IMR-90 (cell line): ENCODE measurements around the gene HPCAL4.

Experiments used
- BHLHE40 ChIP-seq: fragments of 150-350 bp; IDR thresholded peaks from 2 replicates; pipeline ENCODE4 v1.6.1; 2016; ENCODE audit warnings: mild to moderate bottlenecking, low read depth, low read length
- CEBPB ChIP-seq: IDR thresholded peaks from 2 replicates; pipeline ENCODE4 v1.6.1; 2012; ENCODE audit warnings: low read depth, low read length, improper control_type of control experiment
- FOS ChIP-seq: fragments of 150-350 bp; IDR thresholded peaks from 2 replicates; pipeline ENCODE4 v1.6.1; 2016; ENCODE audit warnings: low read depth, low read length
- MAFK ChIP-seq: IDR thresholded peaks from 2 replicates; pipeline ENCODE4 v1.6.1; 2012; ENCODE audit warnings: low read depth, low read length, improper control_type of control experiment
- POLR2A ChIP-seq: IDR thresholded peaks from 2 replicates; pipeline ENCODE4 v1.6.1; 2012; ENCODE audit warnings: mild to moderate bottlenecking, low read depth, low read length
- RAD21 ChIP-seq: IDR thresholded peaks from 2 replicates; pipeline ENCODE4 v1.6.1; 2012; ENCODE audit warnings: low read length, improper control_type of control experiment
- RCOR1 ChIP-seq: IDR thresholded peaks from 2 replicates; pipeline ENCODE4 v1.6.1; 2012; ENCODE audit warnings: mild to moderate bottlenecking, low read length, improper control_type of control experiment; ENCODE audit not compliant: insufficient replicate concordance
- RFX5 ChIP-seq: IDR thresholded peaks from 2 replicates; pipeline ENCODE4 v1.8.0; 2012; ENCODE audit warnings: low read depth, mild to moderate bottlenecking, low read length, moderate library complexity
- SMC3 ChIP-seq: fragments of 150-350 bp; IDR thresholded peaks from 2 replicates; pipeline ENCODE4 v1.6.1; 2016; ENCODE audit warnings: low read depth, mild to moderate bottlenecking, antibody characterized with exemption, low read length, moderate library complexity
- TF ChIP-seq, protein P1 (sequence below): conservative IDR thresholded peaks from 2 replicates; pipeline ENCODE4 v1.5.1; 2012; ENCODE audit warnings: mild to moderate bottlenecking, low read depth, low read length, improper control_type of control experiment
- TF ChIP-seq, protein P2 (sequence below): fragments of 150-350 bp; IDR thresholded peaks from 2 replicates; pipeline ENCODE4 v1.6.1; 2016; ENCODE audit warnings: low read depth, mild to moderate bottlenecking, low read length, moderate library complexity, borderline replicate concordance
- TF ChIP-seq, protein P3 (sequence below): fragments of 150-350 bp; IDR thresholded peaks from 2 replicates; pipeline ENCODE4 v1.6.1; 2017; ENCODE audit warnings: mild to moderate bottlenecking, antibody characterized with exemption, low read length, low read depth

DNA sequence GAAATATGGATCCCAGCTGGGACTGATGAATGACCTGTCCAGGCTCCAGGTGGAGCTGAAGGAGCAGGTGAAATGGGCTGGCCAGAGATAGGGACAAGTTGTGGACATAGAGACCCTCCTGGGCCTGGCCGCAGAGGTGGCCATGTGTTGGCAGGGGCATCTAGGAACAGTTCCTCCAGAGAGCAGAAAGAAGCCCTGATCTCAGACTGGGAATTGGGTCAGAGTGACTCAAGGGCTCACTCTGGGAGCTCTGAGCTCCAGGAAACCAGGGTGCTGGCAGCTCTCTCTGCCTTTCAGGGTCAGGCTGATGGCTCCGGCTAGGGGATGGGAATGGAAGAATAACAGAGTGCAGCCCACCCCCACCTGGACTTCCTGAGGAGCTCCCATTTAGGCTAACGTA lies 22.3 kb downstream of the HPCAL4 start:
- TF ChIP-seq POLR2A (no peak), RAD21 (no peak), RFX5 (no peak), SMC3 (no peak), CEBPB (no peak), BHLHE40 (no peak), RCOR1 (no peak), MAFK (no peak), FOS (no peak)
- TF ChIP-seq, protein P1, sequence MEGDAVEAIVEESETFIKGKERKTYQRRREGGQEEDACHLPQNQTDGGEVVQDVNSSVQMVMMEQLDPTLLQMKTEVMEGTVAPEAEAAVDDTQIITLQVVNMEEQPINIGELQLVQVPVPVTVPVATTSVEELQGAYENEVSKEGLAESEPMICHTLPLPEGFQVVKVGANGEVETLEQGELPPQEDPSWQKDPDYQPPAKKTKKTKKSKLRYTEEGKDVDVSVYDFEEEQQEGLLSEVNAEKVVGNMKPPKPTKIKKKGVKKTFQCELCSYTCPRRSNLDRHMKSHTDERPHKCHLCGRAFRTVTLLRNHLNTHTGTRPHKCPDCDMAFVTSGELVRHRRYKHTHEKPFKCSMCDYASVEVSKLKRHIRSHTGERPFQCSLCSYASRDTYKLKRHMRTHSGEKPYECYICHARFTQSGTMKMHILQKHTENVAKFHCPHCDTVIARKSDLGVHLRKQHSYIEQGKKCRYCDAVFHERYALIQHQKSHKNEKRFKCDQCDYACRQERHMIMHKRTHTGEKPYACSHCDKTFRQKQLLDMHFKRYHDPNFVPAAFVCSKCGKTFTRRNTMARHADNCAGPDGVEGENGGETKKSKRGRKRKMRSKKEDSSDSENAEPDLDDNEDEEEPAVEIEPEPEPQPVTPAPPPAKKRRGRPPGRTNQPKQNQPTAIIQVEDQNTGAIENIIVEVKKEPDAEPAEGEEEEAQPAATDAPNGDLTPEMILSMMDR = no peak
- TF ChIP-seq, protein P2, sequence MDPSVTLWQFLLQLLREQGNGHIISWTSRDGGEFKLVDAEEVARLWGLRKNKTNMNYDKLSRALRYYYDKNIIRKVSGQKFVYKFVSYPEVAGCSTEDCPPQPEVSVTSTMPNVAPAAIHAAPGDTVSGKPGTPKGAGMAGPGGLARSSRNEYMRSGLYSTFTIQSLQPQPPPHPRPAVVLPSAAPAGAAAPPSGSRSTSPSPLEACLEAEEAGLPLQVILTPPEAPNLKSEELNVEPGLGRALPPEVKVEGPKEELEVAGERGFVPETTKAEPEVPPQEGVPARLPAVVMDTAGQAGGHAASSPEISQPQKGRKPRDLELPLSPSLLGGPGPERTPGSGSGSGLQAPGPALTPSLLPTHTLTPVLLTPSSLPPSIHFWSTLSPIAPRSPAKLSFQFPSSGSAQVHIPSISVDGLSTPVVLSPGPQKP = no peak
- TF ChIP-seq, protein P3, sequence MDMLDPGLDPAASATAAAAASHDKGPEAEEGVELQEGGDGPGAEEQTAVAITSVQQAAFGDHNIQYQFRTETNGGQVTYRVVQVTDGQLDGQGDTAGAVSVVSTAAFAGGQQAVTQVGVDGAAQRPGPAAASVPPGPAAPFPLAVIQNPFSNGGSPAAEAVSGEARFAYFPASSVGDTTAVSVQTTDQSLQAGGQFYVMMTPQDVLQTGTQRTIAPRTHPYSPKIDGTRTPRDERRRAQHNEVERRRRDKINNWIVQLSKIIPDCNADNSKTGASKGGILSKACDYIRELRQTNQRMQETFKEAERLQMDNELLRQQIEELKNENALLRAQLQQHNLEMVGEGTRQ = no peak
